Tongue (tissue), 2 donors: ENCODE data around the gene RUNX3. TPM values are rescaled to one million over a fixed set of nuclear protein-coding genes. Genes with fewer than 3 reads are reported as not detected.
A peak's percentile ranks its signal among the peaks of the same experiment; 100 is the strongest.
"Not testable (repeated sequence)": the region's sequence is repeated elsewhere in the genome, so short reads cannot be mapped to it uniquely, and the experiment has no call there.

Experiments used
- DNase-seq: peaks from one replicate; pipeline ENCODE4 v3.0.0-alpha.2; 2015
- total RNA-seq: library from RNA; depleted of rRNA; stranded (reverse); fragments of >200 nt; gene quantifications from one replicate; pipeline ENCODE4 v1.2.3, GENCODE V29; 2014

Gene RUNX3
- 0.62 TPM for total RNA-seq

- peak; percentile 42 for DNase-seq
These were observed at the start of gene RUNX3 for GRCh38 chr1:24930260-24931145. Gene RUNX3, minus strand, starts transcription at chr1:24930276. Its CDS starts 408 bp downstream, at chr1:24929868.

GRCh38 chr1:24979232-24979631 lies 49.2 kb upstream of the RUNX3 start:
- not testable (repeated sequence) for DNase-seq

GRCh38 chr1:24978383-24979032 lies 48.4 kb upstream of the RUNX3 start:
- no peak for DNase-seq

GRCh38 chr1:24975391-24975790 lies 45.3 kb upstream of the RUNX3 start:
- no peak for DNase-seq

GRCh38 chr1:24973315-24973714 lies 43.2 kb upstream of the RUNX3 start:
- no peak for DNase-seq

GRCh38 chr1:24972915-24973242 lies 42.8 kb upstream of the RUNX3 start:
- DNase-seq = no peak

GRCh38 chr1:24972221-24972914 lies 42.3 kb upstream of the RUNX3 start:
- no peak for DNase-seq

- DNase-seq = no peak
These were observed 41.1 kb upstream of the RUNX3 start for GRCh38 chr1:24970926-24971875.

- DNase-seq = no peak
These were observed 40.3 kb upstream of the RUNX3 start for GRCh38 chr1:24970399-24970753.

- peak; percentile 14 for DNase-seq
These were observed 39.7 kb upstream of the RUNX3 start for GRCh38 chr1:24969596-24970398.

- peak; percentile 66 for DNase-seq
These were observed 39.0 kb upstream of the RUNX3 start for GRCh38 chr1:24968941-24969585.

- DNase-seq = no peak
These were observed 37.9 kb upstream of the RUNX3 start for GRCh38 chr1:24967962-24968361.

- DNase-seq = no peak
These were observed 37.5 kb upstream of the RUNX3 start for GRCh38 chr1:24967555-24967954.

GRCh38 chr1:24966724-24967346 lies 36.8 kb upstream of the RUNX3 start:
- DNase-seq = no peak

GRCh38 chr1:24966121-24966723 lies 36.1 kb upstream of the RUNX3 start:
- no peak for DNase-seq

- DNase-seq = no peak
These were observed 35.5 kb upstream of the RUNX3 start for GRCh38 chr1:24965571-24965930.

- DNase-seq = no peak
These were observed 34.9 kb upstream of the RUNX3 start for GRCh38 chr1:24964811-24965570.

- DNase-seq = no peak
These were observed 34.0 kb upstream of the RUNX3 start for GRCh38 chr1:24963943-24964693.
